Keratinocyte (primary cell): ENCODE results near the gene TFDP2.
"Not testable (repeated sequence)": the region's sequence is repeated elsewhere in the genome, so short reads cannot be mapped to it uniquely, and the experiment has no call there.

Experiments used
- EZH2 ChIP-seq: IDR thresholded peaks from one replicate; pipeline ENCODE4 v1.6.1; 2012; ENCODE audit warnings: inconsistent platforms, mild to moderate bottlenecking, low read length, moderate library complexity
- TF ChIP-seq, protein P1 (sequence below), 3 experiments: IDR thresholded peaks in 1 of 3; conservative IDR thresholded peaks in 1 of 3; optimal IDR thresholded peaks in 1 of 3; 2 replicates in 2 of 3; 3 replicates in 1 of 3; pipeline versions ENCODE3 to v1.5.1; 2011; ENCODE audit warnings: low read length in 3 of 3, mild to moderate bottlenecking in 3 of 3, moderate library complexity in 2 of 3, control low read depth in 1 of 3, inconsistent platforms in 1 of 3; ENCODE audit not compliant: insufficient read depth in 2 of 3; ENCODE audit errors: extremely low read depth in 1 of 3

- TF ChIP-seq, protein P1, sequence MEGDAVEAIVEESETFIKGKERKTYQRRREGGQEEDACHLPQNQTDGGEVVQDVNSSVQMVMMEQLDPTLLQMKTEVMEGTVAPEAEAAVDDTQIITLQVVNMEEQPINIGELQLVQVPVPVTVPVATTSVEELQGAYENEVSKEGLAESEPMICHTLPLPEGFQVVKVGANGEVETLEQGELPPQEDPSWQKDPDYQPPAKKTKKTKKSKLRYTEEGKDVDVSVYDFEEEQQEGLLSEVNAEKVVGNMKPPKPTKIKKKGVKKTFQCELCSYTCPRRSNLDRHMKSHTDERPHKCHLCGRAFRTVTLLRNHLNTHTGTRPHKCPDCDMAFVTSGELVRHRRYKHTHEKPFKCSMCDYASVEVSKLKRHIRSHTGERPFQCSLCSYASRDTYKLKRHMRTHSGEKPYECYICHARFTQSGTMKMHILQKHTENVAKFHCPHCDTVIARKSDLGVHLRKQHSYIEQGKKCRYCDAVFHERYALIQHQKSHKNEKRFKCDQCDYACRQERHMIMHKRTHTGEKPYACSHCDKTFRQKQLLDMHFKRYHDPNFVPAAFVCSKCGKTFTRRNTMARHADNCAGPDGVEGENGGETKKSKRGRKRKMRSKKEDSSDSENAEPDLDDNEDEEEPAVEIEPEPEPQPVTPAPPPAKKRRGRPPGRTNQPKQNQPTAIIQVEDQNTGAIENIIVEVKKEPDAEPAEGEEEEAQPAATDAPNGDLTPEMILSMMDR (optimal IDR thresholded peaks at IDR 0.05 in 1 of 3, IDR thresholded peaks at IDR 0.05 in 1 of 3, conservative IDR thresholded peaks at IDR 0.05 in 1 of 3; ENCODE audit: extremely low read depth in 1 of 3, insufficient read depth in 2 of 3, low read length in 3 of 3), result not testable (repeated sequence)
- TF ChIP-seq EZH2, result not testable (repeated sequence)
Measured at GRCh38 chr3:142137089-142137488, 12.3 kb downstream of the TFDP2 start.
